ENCODE results near the gene PTPRD.
A peak's percentile ranks its signal among the peaks of the same experiment; 100 is the strongest.

PTPRD gene

DNA sequence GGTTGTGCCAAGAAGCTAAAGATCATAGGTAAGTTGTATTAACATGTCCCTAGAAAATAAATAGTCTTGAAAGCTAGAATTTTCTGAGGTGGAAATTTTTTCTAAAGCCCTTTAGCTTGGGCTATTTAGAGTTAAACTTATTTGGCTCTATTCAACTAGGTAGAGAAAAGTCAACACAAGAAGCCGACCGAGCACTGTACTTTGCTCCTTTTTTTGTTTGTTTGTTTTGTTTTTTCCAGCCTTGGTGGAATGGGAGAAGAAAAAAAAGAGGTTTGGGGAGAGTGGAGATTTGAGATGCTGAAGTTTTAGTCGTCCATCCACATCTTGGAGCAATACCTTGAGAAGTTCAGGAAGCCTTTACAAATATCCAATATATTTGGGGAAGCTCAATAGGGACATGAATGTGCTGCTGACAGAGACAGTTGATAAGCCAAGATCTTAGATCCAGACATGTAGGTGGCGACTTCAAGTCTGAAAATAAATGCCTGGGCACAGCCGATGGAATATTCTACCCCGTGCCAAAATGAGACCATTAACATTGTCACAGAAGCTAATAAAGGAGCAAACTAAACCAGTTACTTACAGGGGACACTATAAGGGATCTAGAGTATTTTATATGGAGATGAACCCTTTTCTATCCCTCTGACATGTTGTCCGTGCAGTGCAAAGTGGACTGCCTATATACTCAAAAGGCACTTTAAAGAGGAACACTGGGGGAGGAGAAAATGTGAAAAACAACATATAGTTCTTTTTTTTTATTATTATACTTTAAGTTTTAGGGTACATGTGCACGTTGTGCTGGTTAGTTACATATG is 466.1 kb downstream of the PTPRD start:
- no peak for DNase-seq

DNA sequence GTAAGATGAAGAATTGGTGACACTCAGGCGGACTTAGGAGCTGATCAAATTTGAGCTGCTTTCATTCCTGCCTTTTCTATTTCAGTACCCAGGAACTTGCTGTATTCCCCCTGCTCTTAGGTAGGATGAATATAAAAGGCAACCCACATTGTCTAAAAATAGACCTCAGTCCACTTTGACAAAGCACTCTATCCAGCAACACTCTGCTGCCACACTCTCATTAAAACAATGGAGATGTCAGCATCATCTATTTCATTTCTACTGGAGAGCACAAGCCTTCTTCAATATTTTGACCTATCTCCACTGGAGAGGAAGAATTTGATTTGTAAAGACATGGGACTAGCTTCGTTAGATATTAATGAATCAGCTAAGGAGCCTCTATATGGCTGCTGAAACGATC is 468.4 kb downstream of the PTPRD start:
- DNase-seq = no peak

DNA sequence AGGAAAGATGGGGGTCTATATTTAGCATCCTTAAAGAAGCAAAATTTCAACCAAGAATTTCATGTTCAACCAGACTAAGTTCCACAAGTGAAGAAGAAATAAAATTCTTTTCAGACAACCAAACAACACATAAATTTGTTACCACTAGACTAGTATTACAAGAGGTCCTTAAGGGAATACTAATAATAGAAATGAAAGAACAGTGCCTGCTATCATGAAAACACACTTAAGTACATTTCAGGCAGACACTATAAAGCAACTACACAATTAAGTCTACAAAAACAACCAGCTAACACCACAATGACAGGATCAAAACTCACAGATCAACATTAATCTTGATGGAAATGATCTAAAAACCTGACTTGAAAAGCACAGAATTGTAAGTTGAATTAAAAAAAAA is 477.2 kb downstream of the PTPRD start:
- no peak for DNase-seq

DNA sequence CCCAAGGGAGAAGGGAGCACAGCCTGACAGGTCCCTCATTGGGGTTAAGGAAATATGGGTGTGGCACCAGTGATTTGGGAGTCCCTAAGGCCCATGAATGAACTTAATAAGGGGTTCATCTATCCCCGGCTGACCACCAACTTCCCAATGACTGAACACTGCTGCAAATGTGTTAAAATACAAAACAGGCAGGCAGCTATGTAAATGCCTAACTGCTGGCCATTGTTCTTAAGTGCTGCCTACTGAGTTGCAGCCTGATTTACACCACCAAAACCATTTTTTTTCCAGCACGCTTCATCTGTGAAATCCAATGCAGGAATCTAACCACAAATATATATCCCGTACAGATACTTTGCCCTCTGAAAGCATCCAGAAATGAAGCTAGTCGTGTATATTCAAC is 478.5 kb downstream of the PTPRD start:
- no peak for DNase-seq

DNA sequence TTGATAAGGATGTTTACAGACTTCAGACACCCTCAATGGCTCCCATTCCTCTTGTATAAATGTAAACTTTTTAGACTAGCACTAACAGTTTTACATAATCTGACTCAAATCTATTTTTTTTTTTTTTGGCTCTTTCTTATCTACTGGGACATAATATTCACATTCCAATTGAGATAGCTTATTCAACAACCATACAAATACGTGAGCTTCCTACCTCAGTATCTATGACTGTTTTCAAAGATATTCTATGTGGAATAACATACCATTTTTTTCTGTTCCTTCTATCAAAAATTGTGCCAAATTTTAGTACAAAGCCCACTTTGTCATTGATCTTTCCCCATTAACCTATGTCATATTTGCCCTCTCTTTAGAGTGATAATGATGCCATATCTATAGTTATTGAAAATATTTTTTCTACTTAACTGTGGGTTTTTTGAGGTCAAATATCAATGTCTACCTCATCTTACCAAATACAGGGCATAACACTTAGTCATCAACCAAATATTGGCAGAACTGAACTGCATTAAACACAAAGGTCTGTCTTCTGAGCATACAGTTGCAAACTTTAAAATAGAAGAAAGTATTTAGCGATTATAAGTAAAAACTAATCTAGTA is 482.6 kb downstream of the PTPRD start:
- DNase-seq = no peak

DNA sequence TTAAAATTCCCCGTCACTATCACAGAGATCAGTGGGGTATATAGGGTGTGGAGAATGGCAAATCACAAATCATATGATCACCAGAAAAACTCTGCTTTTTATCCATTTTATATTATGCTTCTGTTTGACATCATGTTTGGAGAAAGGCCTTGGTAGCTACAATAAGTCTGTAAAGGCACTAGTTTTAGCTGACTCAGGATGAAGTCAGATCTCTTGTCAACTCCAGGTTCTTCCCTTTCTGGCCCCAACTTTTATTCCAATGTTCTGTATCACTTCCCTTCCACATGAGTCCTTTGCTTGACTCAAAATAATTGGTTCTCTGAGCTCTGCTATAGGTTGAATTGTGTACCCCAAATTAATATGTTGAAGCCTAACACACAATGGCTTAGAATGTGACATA is 484.9 kb downstream of the PTPRD start:
- no peak for DNase-seq

DNA sequence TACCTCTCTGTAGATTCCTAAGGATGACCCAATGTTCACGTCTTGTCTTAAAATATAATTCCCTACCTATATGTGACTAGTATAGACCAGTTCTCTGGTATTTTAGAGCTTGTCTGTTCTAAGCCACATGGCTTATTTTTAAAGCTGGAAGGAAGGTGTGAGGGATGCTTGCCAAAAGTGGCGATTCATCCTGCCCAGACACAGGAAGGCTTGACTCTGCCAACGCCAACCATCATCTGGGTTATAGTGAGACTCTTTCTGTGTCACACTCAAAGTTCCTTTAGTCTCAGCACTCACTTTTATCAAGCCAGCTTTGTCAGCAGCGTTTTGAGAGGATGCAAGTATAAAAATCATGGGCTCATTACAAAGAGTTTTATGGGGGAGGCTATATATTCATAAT is 500.0 kb downstream of the PTPRD start:
- DNase-seq = no peak

DNA sequence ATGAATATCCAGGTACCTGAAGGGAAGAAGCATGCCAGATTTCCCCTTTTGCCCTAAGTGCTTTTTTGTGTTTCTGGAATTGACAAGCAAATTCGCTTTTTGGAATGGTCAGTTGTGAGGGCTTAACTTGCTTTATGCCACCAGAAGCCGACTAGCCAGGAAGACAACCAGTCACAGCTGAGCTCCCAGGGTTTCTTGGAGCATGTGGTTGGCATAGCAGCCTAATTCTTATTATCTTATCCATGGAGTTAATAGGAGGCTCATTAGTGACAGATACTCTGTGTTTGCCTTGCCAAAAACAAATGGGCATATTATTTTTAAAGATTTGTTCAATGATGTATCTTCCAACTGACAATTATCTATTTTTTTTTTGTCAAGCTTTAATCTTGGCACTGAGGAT is 500.7 kb downstream of the PTPRD start:
- DNase-seq = no peak

DNA sequence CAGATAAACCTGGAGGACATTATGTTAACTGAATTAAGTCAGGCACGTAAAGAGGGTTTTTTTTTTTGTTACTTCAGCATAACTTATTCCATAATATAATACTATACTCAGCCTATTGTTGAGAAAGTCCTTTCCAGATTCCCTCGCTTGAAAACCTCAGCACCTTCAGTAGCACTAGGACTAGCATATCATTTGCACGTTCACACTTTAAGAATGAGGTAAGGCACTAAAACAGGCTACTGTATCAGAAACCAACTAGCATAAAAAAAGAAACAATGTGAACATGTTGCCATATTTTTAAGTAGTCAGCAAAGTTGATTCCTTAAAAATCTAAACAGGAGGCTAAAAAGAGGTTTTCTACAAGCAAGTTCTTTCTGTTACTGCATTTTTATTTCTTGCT is 504.0 kb downstream of the PTPRD start:
- DNase-seq = no peak

DNA sequence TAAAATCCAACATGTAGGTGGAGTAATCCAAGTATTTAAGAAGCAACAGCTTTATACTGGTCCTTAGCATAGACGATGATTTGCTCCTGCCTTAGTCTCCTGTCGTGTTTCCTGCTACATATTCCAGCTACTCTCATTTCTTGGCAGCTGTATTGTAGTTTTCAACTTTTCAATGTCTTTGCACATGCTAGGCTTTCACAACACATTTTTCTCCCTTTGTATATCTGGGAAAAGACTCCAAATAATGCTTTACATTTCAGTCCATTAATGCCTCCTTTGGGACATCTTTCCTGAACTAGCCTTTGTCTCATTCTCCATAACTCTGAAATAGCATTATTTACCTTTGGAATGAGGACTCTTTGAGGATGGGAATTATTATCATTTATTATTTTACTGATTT is 508.0 kb downstream of the PTPRD start:
- no peak for DNase-seq

DNA sequence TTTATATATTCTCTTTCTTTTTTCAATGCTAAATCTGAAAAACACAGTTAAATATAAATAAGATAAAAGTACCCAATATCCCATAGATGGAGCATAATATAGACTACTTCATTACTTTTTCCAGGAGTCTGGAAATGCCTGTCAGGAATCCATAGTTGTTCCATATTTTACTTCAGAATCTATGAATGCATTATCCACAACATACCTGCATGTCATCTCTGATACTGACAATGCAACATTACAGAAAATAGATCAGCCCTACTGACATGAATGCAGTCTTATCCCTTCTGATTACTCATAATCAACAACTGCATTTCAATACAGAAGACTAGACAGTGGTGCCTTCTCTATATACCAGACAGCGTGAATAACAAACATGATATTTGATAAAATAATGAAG is 517.6 kb downstream of the PTPRD start:
- no peak for DNase-seq

DNA sequence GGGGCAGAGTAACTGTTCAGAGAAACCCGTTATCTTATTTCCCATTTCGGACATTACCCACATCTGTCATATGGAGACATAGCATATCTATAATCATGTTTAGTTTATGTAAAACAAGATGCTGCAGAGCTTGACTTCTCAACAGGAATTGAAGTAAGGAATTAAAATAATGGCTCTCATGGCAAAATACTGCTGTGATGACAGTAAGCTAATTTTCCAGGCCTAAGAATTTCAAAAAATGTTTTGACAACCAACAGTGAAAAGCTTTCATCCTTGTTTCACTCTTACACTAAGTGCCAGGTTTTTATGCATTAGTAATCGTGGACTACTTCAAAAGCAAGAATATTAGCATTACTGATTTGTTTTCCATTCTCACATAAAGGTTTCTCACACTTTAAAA is 518.2 kb downstream of the PTPRD start:
- DNase-seq = no peak

DNA sequence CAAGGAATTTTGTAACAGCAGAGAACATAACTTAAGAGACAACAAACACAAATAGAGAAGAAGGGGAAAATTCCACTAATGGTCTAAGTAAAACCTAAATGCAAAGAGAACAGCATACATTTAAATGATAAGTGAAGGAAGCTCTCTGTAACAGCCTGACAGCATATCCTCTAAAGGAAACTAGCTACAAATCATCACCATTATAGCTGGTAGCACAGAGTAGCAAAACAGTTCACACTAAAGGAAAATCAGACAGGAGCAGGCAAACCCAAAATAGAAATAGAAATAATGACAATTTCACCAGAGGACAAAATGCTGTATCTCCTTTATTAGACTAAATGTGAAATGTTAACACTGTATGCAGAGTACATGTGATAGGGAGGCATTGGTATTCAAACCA is 532.8 kb downstream of the PTPRD start:
- no peak for DNase-seq

DNA sequence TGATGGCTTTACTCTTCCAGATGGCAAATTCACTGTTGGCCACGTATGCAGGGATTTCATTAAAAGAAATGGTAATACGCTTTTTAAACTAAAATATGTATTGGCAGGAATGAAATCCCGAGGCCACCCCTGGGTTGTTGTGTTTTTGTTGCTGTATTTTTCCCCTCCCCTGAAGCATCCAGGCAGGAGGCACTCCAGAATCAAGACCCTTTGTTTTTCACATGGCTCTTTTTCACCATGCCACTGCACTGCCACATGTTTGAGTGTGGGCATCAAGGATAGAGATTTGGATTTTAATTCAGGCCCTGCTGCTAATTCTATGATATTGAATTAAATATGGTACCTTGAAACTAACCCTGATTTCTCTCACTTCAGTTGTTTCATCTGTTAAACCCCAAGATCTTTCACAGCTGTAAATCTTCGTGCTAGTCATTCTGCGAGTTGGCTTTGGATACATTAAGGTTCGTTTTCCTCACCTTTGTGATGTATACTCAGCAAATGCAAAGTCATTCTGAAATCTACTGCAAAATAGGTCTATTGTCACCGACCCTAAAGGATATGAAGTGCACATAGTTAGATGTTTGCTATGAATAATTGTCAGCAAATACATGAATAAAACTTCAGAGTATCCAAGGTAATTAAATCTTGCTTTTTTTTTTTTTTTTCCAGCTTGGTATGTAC is 533.4 kb downstream of the PTPRD start:
- no peak for DNase-seq

DNA sequence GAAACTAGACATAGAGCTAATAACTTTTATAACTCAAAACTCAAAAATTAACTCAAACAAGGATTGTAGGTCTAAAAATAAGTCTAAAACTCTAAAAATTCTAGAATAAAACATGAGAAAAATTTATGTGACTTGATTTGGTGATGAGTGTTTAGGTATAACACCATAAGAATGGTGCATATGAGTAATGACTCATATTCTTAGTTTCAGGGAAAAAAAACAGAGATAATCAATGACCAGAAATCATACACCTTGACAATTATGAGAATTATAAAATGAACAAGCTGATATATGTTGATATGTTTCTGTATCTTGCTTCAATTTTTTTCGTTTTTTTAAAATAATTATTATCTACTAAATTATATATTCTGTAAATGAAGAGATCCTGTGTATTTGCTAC is 541.2 kb downstream of the PTPRD start:
- no peak for DNase-seq

DNA sequence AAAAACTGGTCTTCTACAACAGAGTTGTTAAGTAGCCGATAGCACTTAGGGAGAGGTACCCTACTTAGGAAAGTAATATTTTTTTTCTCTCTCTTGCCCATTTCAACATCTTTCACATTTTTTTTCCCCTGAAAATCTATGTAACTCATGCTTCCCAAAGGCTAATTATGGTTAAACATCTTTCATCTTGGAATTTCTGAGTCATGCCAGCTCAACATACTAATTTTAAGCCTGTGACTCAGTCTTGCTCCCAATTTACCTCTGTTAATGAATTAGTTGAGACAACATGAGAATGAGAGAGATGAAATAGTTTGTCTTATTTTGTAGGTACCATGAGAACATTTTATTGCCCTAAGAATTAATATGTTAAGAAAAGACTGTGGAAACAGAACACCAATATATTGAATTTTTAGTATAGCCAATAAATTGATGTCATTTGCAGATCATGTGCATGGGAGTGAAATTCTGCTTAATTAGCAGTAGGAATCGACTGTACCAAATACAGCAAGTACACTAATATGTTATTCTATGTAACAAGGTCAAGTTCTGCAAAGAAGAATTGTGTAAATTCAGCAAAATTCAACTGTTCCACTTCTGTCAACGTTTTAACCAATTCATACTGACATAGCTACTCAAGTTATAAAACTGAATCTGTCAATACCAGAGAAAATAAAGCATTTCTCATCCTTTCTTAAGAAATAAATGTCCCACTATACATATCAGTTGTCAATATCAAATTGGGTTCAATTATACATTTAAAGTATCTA is 550.0 kb downstream of the PTPRD start:
- no peak for DNase-seq

DNA sequence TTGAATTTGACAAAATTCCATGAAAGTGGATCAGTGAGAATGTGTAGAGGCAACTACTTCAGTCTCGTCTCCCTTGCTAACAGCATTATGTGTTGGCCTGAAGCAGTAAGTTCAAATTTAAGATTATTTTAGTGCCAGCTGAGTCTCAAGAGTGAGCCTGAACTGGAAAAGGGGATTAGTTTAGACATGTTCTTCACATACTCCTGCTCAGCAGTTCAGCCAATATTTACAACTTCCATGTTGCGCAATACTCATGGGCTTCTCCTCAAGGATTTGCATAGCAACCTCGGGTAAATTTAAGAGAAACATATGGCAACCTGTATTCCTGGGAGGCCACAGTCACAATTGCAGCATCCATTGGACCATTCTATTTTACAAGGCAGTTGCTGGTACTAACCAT is 553.8 kb downstream of the PTPRD start:
- DNase-seq = peak; percentile 64

DNA sequence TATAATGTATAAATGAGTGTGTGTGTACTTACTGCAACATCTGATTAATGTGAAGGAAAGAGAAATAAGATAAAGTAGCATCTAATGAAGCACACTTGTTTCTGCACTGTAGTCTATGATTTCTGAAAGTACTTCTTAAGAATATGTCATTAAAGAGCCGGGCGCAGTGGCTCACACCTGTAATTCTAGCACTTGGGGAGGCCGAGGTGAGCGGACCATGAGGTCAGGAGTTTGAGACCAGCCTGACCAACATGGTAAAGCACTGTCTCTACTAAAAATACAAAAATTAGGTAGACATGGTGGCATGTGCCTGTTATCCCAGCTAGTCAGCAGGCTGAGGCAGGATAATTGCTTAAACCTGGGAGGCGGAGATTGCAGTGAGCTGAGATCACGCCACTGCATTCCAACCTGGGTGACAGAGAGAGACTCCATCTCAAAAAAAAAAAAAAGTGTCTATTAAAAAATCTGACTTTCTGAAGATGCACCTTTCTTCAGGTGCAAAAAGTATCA is 556.9 kb downstream of the PTPRD start:
- DNase-seq = no peak

DNA sequence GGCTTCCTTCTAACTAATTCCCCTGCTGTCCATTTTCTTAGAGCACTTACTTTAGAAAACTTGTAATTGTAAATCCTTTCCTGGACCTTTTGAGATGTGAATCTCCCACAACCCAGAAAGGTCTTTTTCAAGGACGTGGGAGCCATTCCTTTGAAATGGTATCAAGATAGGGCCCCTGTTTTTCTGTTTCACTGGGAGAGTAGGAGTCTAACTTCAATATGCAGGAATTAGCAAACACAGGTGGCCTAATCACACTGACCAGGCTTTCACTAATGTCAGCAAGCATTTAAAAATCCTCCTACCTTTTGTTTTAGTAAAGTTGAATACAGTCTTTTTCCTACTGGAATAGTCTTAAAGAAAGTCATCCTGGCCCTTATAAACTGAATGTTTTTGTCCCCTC is 558.3 kb downstream of the PTPRD start:
- no peak for DNase-seq

DNA sequence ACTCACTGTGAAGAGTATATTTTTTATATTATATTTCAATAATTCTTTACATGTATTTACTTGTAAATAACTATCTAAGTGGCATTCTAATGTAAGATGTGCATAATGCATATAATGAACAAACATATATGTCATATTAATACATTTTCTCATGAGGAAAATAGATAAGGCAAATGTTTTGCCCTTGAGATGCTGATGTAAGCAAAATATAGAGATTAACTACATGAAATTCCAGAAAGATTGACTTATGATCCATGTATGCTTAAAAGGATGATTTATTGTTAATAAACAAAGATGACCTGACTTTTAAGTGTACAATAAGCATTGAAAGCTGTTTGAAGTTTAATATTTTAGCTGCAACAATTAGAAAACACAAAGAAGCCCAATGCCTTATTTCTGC is 559.9 kb downstream of the PTPRD start:
- DNase-seq = no peak

DNA sequence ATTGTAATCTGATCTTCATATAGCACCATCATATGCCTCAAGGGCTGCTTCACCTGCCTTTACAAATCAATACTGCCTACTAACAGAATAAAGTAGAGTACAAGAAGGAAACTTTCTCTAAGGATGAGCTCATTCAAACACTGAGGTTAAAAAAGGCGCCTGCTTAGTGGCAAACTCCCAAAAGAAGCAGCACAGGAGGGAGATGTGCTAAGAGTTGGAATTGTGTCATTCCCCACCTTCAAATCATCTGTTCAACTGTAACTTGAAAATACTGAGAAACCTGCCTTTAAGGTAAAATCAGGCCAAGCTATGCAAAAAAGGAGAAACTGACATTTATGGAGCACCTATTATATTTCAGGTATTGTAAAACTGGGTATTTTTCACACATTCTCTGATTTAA is 560.6 kb downstream of the PTPRD start:
- DNase-seq = no peak

DNA sequence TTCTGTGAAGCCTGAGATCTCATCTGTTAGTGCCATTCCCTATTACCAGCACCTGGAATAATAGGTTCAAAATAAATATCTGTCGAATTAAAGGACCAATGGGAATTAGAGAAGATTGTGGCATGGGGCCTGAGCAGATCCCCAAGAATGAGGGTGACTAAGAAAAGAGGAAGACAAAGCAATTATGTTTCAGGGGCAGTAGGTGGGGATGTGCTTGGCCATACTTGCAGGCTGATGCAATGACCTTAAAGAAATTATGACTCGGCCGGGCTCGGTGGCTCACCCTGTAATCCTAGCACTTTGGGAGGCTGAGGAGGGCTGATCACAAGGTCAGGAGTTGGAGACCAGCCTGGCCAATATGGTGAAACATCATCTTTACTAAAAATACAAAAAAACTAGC is 562.8 kb downstream of the PTPRD start:
- DNase-seq = no peak

DNA sequence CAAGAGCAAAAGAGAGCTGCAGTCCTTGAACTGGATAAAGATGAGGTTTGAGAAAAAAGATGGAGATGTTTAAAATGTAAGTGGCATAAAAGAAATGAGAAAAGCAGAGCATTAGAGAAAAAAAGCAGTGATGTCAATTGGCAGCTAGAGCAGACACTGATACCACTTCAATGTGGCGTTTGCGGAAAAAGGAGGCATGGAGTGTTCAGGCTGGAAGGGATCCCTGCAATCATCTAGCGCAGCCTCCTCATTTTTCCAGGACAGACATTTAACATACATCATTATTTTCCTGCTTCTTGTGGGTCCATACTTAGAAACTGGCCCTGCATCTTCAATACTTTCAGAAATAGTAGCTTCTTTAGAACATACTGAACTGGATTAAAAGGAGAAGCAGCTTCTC is 563.8 kb downstream of the PTPRD start:
- no peak for DNase-seq
